HL-60 (cell line): Measurements from ENCODE around the gene KIAA0319L.

ENCODE experiments used
- DNase-seq, 2 experiments: peaks; one replicate each; pipeline ENCODE4 v3.0.0-alpha.2; 2010 to 2020; ENCODE audit warnings: low read depth in 1 of 2, low spot score in 1 of 2
- H3K27ac ChIP-seq: fragments of 250-450 bp; sonication (Bioruptor Pico); replicated peaks from 2 replicates; pipeline ENCODE4 v1.5.1; 2020; ENCODE audit warnings: mild to moderate bottlenecking, moderate library complexity
- H3K27me3 ChIP-seq: fragments of 250-450 bp; sonication (Bioruptor Pico); 2 replicates; pipeline ENCODE4 v1.5.1; 2021; ENCODE audit warnings: mild to moderate bottlenecking, moderate library complexity; ENCODE audit not compliant: insufficient read depth, poor library complexity, severe bottlenecking
- H3K4me3 ChIP-seq: replicated peaks from 2 replicates; pipeline ENCODE4 v1.5.1; 2011; ENCODE audit warnings: mild to moderate bottlenecking, control low read depth, low read length; ENCODE audit not compliant: insufficient read depth
- GABPA ChIP-seq: IDR thresholded peaks from 2 replicates; pipeline ENCODE4 v1.6.1; 2012; ENCODE audit warnings: low read depth
- POLR2AphosphoS5 ChIP-seq: IDR thresholded peaks from 2 replicates; pipeline ENCODE4 v1.6.1; 2012; ENCODE audit warnings: low read depth
- REST ChIP-seq: IDR thresholded peaks from 2 replicates; pipeline ENCODE4 v1.6.1; 2012; ENCODE audit warnings: low read depth; ENCODE audit not compliant: insufficient replicate concordance
- SPI1 ChIP-seq: IDR thresholded peaks from 2 replicates; pipeline ENCODE4 v1.6.1; 2012; ENCODE audit warnings: low read depth, mild to moderate bottlenecking, borderline replicate concordance
- TF ChIP-seq, protein P1 (sequence below): IDR thresholded peaks from one replicate; pipeline ENCODE4 v1.5.1; 2011; ENCODE audit warnings: low read length, control low read depth, inconsistent platforms; ENCODE audit not compliant: insufficient read depth

Gene KIAA0319L

GRCh38 chr1:35481229-35481628 lies 76.0 kb downstream of the KIAA0319L start:
- H3K27ac ChIP-seq, result no peak overlapping the region
- TF ChIP-seq, protein P1, sequence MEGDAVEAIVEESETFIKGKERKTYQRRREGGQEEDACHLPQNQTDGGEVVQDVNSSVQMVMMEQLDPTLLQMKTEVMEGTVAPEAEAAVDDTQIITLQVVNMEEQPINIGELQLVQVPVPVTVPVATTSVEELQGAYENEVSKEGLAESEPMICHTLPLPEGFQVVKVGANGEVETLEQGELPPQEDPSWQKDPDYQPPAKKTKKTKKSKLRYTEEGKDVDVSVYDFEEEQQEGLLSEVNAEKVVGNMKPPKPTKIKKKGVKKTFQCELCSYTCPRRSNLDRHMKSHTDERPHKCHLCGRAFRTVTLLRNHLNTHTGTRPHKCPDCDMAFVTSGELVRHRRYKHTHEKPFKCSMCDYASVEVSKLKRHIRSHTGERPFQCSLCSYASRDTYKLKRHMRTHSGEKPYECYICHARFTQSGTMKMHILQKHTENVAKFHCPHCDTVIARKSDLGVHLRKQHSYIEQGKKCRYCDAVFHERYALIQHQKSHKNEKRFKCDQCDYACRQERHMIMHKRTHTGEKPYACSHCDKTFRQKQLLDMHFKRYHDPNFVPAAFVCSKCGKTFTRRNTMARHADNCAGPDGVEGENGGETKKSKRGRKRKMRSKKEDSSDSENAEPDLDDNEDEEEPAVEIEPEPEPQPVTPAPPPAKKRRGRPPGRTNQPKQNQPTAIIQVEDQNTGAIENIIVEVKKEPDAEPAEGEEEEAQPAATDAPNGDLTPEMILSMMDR, result no peak
- TF ChIP-seq REST (no peak), GABPA (no peak), SPI1 (no peak), POLR2AphosphoS5 (no peak)
- H3K27me3 ChIP-seq, result no peaks in the 10 kb centered on the region
- DNase-seq, result no peak
- no peak overlapping the region for H3K4me3 ChIP-seq

- DNase-seq, result no peak
- TF ChIP-seq REST (no peak), SPI1 (no peak), POLR2AphosphoS5 (no peak), GABPA (no peak)
- TF ChIP-seq, protein P1, result no peak
- Histone ChIP-seq H3K27me3 (no peaks in the 10 kb centered on the region), H3K4me3 (no peak overlapping the region), H3K27ac (no peak overlapping the region)
These were observed 79.3 kb downstream of the KIAA0319L start for GRCh38 chr1:35477870-35478269.

GRCh38 chr1:35475856-35476674 lies 81.1 kb downstream of the KIAA0319L start:
- no peak overlapping the region for H3K4me3 ChIP-seq
- no peak overlapping the region for H3K27ac ChIP-seq
- H3K27me3 ChIP-seq, result no peaks in the 10 kb centered on the region
- no peak for TF ChIP-seq SPI1
- no peak for TF ChIP-seq GABPA
- TF ChIP-seq, protein P1, result no peak
- no peak for TF ChIP-seq REST
- no peak for TF ChIP-seq POLR2AphosphoS5
- no peak for DNase-seq
